C4-2B (cell line): Measurements from ENCODE around the gene TMX4.

ENCODE experiments used
- H3K27ac ChIP-seq: fragments of 450-650 bp; 2 replicates; pipeline ENCODE4 v1.5.1; 2017
- CTCF ChIP-seq: fragments of 450-650 bp; conservative IDR thresholded peaks from 2 replicates; pipeline ENCODE4 v1.5.1; 2017; ENCODE audit warnings: mild to moderate bottlenecking
- ZFX ChIP-seq: fragments of 450-650 bp; IDR thresholded peaks from 2 replicates; pipeline ENCODE4 v1.6.1; 2017

The TMX4 gene

GRCh38 chr20:8019246-8019997 lies at the start of gene TMX4:
Gene TMX4 (minus strand): TSS chr20:8019761. CDS start chr20:8019613, 148 bp downstream.
- H3K27ac ChIP-seq, result peak within 1 kb of the TSS; percentile 97
- peak; percentile 47 for TF ChIP-seq CTCF
- peak; percentile 94 for TF ChIP-seq ZFX

GRCh38 chr20:8067082-8067481 lies 47.5 kb upstream of the TMX4 start:
- H3K27ac ChIP-seq, result no peak overlapping the region
- TF ChIP-seq ZFX (no peak), CTCF (no peak)

GRCh38 chr20:8066662-8067061 lies 47.1 kb upstream of the TMX4 start:
- no peak for TF ChIP-seq CTCF
- no peak for TF ChIP-seq ZFX
- H3K27ac ChIP-seq, result no peak overlapping the region

- no peak for TF ChIP-seq ZFX
- no peak for TF ChIP-seq CTCF
Observed at GRCh38 chr20:8065691-8066090, 46.1 kb upstream of the TMX4 start.

GRCh38 chr20:8062756-8063155 lies 43.2 kb upstream of the TMX4 start:
- TF ChIP-seq CTCF (no peak), ZFX (no peak)
- no peak overlapping the region for H3K27ac ChIP-seq

More at GRCh38 chr20:8065691-8066090, 46.1 kb upstream of the TMX4 start:
- no peak overlapping the region for H3K27ac ChIP-seq

- TF ChIP-seq CTCF, result no peak
- no peak for TF ChIP-seq ZFX
- no peak overlapping the region for H3K27ac ChIP-seq
Observed at GRCh38 chr20:8061861-8062518, 42.4 kb upstream of the TMX4 start.

GRCh38 chr20:8060977-8061376 lies 41.4 kb upstream of the TMX4 start:
- TF ChIP-seq ZFX (no peak), CTCF (no peak)
- no peak overlapping the region for H3K27ac ChIP-seq
